ENCODE results near the gene UNK.

DNA sequence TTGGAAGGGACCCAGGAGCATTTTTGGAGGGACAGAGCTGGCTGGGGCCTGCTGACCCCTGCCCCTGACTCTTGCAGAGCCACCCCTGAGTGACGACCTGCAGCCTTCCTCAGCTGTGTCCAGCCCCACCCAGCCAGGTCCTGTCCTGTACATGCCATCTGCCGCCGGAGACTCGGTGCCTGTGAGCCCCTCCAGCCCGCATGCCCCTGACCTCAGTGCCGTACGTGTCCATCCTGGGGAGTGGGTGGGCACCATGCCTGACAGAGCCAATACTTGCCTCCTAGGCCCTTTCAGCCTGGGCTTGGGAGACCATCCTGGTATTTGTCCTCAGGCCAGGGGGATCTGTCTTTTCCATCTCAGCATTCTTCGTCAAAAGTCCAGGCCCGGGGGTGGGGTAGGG, 32.1 kb downstream of the UNK start:
- no peak for TF ChIP-seq RAD21 (conservative IDR thresholded peaks at IDR 0.05 in 1 of 2, IDR thresholded peaks at IDR 0.05 in 1 of 2)
- TF ChIP-seq POLR2A (IDR thresholded peaks at IDR 0.05; ENCODE audit: low read length) = no peak
- TF ChIP-seq, protein P1, sequence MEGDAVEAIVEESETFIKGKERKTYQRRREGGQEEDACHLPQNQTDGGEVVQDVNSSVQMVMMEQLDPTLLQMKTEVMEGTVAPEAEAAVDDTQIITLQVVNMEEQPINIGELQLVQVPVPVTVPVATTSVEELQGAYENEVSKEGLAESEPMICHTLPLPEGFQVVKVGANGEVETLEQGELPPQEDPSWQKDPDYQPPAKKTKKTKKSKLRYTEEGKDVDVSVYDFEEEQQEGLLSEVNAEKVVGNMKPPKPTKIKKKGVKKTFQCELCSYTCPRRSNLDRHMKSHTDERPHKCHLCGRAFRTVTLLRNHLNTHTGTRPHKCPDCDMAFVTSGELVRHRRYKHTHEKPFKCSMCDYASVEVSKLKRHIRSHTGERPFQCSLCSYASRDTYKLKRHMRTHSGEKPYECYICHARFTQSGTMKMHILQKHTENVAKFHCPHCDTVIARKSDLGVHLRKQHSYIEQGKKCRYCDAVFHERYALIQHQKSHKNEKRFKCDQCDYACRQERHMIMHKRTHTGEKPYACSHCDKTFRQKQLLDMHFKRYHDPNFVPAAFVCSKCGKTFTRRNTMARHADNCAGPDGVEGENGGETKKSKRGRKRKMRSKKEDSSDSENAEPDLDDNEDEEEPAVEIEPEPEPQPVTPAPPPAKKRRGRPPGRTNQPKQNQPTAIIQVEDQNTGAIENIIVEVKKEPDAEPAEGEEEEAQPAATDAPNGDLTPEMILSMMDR (IDR thresholded peaks at IDR 0.05) = no peak
- TF ChIP-seq, protein P2, sequence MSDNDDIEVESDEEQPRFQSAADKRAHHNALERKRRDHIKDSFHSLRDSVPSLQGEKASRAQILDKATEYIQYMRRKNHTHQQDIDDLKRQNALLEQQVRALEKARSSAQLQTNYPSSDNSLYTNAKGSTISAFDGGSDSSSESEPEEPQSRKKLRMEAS (IDR thresholded peaks at IDR 0.05) = no peak
- no peak for TF ChIP-seq JUN (IDR thresholded peaks at IDR 0.05)
- TF ChIP-seq, protein P3, sequence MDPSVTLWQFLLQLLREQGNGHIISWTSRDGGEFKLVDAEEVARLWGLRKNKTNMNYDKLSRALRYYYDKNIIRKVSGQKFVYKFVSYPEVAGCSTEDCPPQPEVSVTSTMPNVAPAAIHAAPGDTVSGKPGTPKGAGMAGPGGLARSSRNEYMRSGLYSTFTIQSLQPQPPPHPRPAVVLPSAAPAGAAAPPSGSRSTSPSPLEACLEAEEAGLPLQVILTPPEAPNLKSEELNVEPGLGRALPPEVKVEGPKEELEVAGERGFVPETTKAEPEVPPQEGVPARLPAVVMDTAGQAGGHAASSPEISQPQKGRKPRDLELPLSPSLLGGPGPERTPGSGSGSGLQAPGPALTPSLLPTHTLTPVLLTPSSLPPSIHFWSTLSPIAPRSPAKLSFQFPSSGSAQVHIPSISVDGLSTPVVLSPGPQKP (IDR thresholded peaks at IDR 0.05; ENCODE audit: low read depth, low read length) = no peak
- no peak for TF ChIP-seq MYC (IDR thresholded peaks at IDR 0.05; ENCODE audit: borderline replicate concordance, low read length)
- no peak for TF ChIP-seq EP300 (IDR thresholded peaks at IDR 0.05)
- TF ChIP-seq, protein P4, sequence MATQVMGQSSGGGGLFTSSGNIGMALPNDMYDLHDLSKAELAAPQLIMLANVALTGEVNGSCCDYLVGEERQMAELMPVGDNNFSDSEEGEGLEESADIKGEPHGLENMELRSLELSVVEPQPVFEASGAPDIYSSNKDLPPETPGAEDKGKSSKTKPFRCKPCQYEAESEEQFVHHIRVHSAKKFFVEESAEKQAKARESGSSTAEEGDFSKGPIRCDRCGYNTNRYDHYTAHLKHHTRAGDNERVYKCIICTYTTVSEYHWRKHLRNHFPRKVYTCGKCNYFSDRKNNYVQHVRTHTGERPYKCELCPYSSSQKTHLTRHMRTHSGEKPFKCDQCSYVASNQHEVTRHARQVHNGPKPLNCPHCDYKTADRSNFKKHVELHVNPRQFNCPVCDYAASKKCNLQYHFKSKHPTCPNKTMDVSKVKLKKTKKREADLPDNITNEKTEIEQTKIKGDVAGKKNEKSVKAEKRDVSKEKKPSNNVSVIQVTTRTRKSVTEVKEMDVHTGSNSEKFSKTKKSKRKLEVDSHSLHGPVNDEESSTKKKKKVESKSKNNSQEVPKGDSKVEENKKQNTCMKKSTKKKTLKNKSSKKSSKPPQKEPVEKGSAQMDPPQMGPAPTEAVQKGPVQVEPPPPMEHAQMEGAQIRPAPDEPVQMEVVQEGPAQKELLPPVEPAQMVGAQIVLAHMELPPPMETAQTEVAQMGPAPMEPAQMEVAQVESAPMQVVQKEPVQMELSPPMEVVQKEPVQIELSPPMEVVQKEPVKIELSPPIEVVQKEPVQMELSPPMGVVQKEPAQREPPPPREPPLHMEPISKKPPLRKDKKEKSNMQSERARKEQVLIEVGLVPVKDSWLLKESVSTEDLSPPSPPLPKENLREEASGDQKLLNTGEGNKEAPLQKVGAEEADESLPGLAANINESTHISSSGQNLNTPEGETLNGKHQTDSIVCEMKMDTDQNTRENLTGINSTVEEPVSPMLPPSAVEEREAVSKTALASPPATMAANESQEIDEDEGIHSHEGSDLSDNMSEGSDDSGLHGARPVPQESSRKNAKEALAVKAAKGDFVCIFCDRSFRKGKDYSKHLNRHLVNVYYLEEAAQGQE (IDR thresholded peaks at IDR 0.05) = no peak
- TF ChIP-seq NR3C1 (IDR thresholded peaks at IDR 0.05) = no peak
- no peak for TF ChIP-seq CEBPB (IDR thresholded peaks at IDR 0.05)
- TF ChIP-seq FOSL2 (IDR thresholded peaks at IDR 0.05) = no peak
- TF ChIP-seq FOSL2 (CRISPR knock-in tag; IDR thresholded peaks at IDR 0.05) = no peak
- TF ChIP-seq CHD2 (IDR thresholded peaks at IDR 0.05; ENCODE audit: low read length, partially characterized antibody) = no peak
